K562 (cell line): ENCODE data around the gene MCM9. TPM values are rescaled to one million over a fixed set of nuclear protein-coding genes. Genes with fewer than 3 reads are reported as not detected.
A peak's percentile ranks its signal among the peaks of the same experiment; 100 is the strongest.

Experiments
- CBX3 ChIP-seq, 2 experiments: IDR thresholded peaks; 1 replicate in 1 of 2; 2 replicates in 1 of 2; pipeline ENCODE4 v1.6.1; 2012; ENCODE audit warnings: inconsistent platforms in 2 of 2, low read length in 2 of 2, borderline replicate concordance in 1 of 2, control low read depth in 1 of 2
- FOXK2 ChIP-seq, 2 experiments: fragments of 450-650 bp; IDR thresholded peaks in 1 of 2; conservative IDR thresholded peaks in 1 of 2; 2 replicates each; pipeline ENCODE4 v1.6.1; 2016; ENCODE audit warnings: low read depth in 2 of 2, mild to moderate bottlenecking in 1 of 2
- HBP1 ChIP-seq: fragments of 450-650 bp; formaldehyde crosslinking; IDR thresholded peaks from 2 replicates; pipeline ENCODE4 v1.4.0; 2022; ENCODE audit warnings: missing genetic modification characterization
- HNRNPL ChIP-seq: fragments of 200-400 bp; formaldehyde crosslinking; IDR thresholded peaks from 2 replicates; pipeline ENCODE4 v1.6.1; 2017; ENCODE audit warnings: low read depth, mild to moderate bottlenecking, low read length
- MGA ChIP-seq: fragments of 450-650 bp; IDR thresholded peaks from 2 replicates; pipeline ENCODE4 v1.6.1; 2016; ENCODE audit warnings: mild to moderate bottlenecking, moderate library complexity
- NR2F6 ChIP-seq: fragments of 450-650 bp; formaldehyde crosslinking; IDR thresholded peaks from 2 replicates; pipeline ENCODE4 v1.4.0; 2020; ENCODE audit warnings: mild to moderate bottlenecking
- U2AF2 ChIP-seq: fragments of 200-400 bp; formaldehyde crosslinking; optimal IDR thresholded peaks from 2 replicates; pipeline ENCODE3; 2017; ENCODE audit warnings: low read depth, mild to moderate bottlenecking, low read length
- ZNF3 ChIP-seq: fragments of 250-450 bp; sonication (Bioruptor Pico); IDR thresholded peaks from 2 replicates; pipeline ENCODE4 v1.5.0; 2021; ENCODE audit warnings: mild to moderate bottlenecking, moderate library complexity
- ZNF511 ChIP-seq: sonication (generic); formaldehyde crosslinking; IDR thresholded peaks from 2 replicates; pipeline ENCODE4 v1.8.0; 2022; ENCODE audit warnings: mild to moderate bottlenecking, missing genetic modification reagents
- polyA plus RNA-seq, 8 experiments: library from polyadenylated mRNA; depleted of rRNA in 4 of 8; stranded (reverse) in 5 of 8; unstranded in 3 of 8; fragments of >200 nt; fragmentation: Nextera tagmentation in 2 of 8; fragmentation: Illumina TruSeq in 1 of 8; extraction: Ambion mirVana in 2 of 8; extraction: Trizol in 1 of 8; gene quantifications; 2 replicates each; pipeline versions ENCODE4 v1.2.1 to v1.2.3, GENCODE V29; 2011 to 2014; ENCODE audit warnings: inconsistent platforms in 1 of 8, missing spikeins in 1 of 8
- total RNA-seq, 7 experiments: library from RNA; depleted of rRNA in 6 of 7; stranded (reverse); fragments of >200 nt in 6 of 7; fragmentation: Illumina TruSeq in 2 of 7; extraction: Trizol in 2 of 7; gene quantifications; 2 replicates each; pipeline versions ENCODE4 v1.2.1 to v1.2.3, GENCODE V29; 2011 to 2021; ENCODE audit warnings: low replicate concordance in 1 of 7
- TF ChIP-seq, protein P1 (sequence below): IDR thresholded peaks from 2 replicates; pipeline ENCODE4 v1.6.1; 2012; ENCODE audit warnings: low read depth, low read length, improper control_type of control experiment, borderline replicate concordance
- TF ChIP-seq, protein P2 (sequence below): fragments of 250-450 bp; sonication (Bioruptor Pico); IDR thresholded peaks from 2 replicates; pipeline ENCODE4 v1.5.0; 2021

Gene MCM9
- total and polyA plus RNA-seq, 9 of the 15 experiments (the other 6 are each of a cell fraction or from before 2014, with no cell fraction given), result 4.8 to 16.7 (median 11.6) TPM

DNA sequence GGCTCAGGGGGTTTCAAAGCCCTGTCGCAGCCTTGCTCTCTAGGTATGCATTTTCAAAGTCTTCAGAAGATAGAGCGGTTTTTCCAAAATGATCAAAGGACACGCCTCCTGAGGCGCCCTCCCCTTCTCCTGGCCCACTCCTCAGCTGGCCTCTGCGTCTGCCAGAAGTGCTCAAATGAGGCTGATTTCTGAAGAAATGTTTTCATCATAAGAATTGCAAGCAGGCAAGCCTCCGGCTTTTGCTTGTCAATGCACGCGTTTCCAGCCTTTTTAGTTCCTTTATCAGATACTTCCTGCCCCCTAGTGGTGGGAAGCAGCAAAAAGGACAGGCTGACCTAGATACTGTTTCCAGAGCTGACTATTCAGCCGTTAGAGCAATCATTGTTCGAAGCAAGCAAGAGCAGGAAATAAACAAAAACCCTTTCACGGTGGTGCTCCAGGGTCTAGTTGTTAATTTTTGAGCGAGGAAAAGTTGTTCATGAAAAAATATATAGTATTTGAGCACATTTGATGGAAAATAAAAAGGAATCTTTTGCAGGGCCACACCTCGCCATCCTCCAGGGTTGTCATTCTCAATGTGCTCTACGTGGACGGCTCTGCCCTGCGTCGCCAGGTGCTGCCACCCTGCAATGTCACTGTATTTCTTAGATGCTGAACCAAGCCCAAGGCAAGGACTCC, 134.4 kb downstream of the MCM9 start (continued):
- TF ChIP-seq HNRNPL, result no peak
- peak in 1 of 2 experiments; percentile 76; a peak in 2 of 3 replicates for TF ChIP-seq CBX3 (IDR thresholded peaks at IDR 0.05; ENCODE audit: borderline replicate concordance in 1 of 2, low read length in 2 of 2)
- TF ChIP-seq NR2F6, result no peak
- TF ChIP-seq, protein P1, sequence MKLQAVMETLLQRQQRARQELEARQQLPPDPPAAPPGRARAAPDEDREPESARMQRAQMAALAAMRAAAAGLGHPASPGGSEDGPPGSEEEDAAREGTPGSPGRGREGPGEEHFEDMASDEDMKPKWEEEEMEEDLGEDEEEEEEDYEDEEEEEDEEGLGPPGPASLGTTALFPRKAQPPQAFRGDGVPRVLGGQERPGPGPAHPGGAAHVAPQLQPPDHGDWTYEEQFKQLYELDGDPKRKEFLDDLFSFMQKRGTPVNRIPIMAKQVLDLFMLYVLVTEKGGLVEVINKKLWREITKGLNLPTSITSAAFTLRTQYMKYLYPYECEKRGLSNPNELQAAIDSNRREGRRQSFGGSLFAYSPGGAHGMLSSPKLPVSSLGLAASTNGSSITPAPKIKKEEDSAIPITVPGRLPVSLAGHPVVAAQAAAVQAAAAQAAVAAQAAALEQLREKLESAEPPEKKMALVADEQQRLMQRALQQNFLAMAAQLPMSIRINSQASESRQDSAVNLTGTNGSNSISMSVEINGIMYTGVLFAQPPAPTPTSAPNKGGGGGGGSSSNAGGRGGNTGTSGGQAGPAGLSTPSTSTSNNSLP, result no peak
- TF ChIP-seq U2AF2, result no peak
- no peak for TF ChIP-seq FOXK2 (conservative IDR thresholded peaks at IDR 0.05 in 1 of 2, IDR thresholded peaks at IDR 0.05 in 1 of 2; ENCODE audit: low read depth in 2 of 2)
- no peak for TF ChIP-seq HBP1 (CRISPR knock-in tag)
- TF ChIP-seq MGA, result peak; percentile 48; the same call in 1 of the 2 replicates
- no peak for TF ChIP-seq ZNF511
- TF ChIP-seq, protein P2, sequence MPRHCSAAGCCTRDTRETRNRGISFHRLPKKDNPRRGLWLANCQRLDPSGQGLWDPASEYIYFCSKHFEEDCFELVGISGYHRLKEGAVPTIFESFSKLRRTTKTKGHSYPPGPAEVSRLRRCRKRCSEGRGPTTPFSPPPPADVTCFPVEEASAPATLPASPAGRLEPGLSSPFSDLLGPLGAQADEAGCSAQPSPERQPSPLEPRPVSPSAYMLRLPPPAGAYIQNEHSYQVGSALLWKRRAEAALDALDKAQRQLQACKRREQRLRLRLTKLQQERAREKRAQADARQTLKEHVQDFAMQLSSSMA (CRISPR knock-in tag), result no peak
- no peak for TF ChIP-seq ZNF3 (CRISPR knock-in tag)
